HG03558 (cell line): ENCODE data around the gene LRRC4B.

Experiments used
- ATAC-seq: cut with Tn5 transposase; IDR thresholded peaks from one replicate; pipeline ENCODE4 v1.9.1; 2021; ENCODE audit warnings: moderate number of reproducible peaks; ENCODE audit not compliant: unreplicated experiment; ENCODE audit errors: extremely low read depth

The LRRC4B gene

GRCh38 chr19:50490991-50491472 is 77.2 kb downstream of the LRRC4B start:
- no peak for ATAC-seq

GRCh38 chr19:50490411-50490811 is 77.8 kb downstream of the LRRC4B start:
- ATAC-seq: no peak

- ATAC-seq: no peak
Measured at GRCh38 chr19:50489461-50490011, 78.7 kb downstream of the LRRC4B start.

DNA sequence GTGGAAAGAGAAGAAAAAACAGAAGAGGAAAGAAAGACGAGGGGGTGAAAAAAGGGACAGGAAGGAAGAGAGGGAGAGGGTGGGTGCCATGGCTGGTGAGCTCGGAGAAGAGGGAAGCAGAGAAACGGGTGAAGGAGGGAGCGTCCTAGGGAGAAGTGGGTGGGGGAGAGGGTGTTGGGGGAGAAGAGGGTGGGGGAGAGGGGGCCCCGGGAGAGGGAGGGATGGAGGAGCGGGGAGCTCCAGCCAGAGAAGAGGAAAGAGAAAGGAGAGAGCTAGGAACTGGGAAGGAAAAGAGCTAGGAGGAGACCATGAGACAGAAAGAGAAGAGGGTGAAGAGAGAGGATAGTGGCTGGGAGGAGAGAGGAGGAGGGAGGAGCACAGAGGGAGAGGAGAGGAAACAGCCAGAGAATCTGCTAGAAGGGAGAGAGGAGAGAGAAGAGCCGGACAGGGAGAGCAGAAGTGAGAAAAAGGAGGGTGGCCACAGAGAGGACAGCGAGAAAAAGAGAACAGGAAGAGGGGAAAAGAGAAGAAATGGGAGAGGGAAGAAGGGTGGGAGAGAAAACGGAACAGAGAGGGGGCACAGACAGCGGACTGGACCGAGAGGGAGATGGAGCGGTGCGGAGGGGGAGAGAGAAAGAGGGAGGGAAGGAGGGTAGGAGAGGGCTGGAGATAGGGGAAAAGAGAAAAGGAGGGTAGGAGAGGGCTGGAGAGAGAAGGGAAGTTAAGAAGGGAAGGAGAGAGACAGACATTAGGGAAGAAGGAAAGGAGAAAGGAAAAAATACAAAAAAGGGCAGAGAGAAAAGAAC is 79.6 kb downstream of the LRRC4B start:
- no peak for ATAC-seq

GRCh38 chr19:50486823-50487515 is 81.3 kb downstream of the LRRC4B start:
- no peak for ATAC-seq

GRCh38 chr19:50485284-50485955 is 82.8 kb downstream of the LRRC4B start:
- no peak for ATAC-seq

DNA sequence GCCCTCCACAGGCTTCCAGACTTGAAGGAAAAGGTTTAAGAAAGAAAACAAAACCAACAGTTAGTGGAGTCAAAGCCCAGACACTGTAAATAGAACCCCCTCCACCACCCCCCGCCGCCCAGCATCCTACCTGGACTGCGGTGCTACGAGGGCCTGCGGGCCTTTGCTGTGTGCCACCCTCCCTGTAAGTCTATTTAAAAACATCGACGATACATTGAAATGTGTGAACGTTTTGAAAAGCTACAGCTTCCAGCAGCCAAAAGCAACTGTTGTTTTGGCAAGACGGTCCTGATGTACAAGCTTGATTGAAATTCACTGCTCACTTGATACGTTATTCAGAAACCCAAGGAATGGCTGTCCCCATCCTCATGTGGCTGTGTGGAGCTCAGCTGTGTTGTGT is 85.3 kb downstream of the LRRC4B start:
- ATAC-seq: no peak

DNA sequence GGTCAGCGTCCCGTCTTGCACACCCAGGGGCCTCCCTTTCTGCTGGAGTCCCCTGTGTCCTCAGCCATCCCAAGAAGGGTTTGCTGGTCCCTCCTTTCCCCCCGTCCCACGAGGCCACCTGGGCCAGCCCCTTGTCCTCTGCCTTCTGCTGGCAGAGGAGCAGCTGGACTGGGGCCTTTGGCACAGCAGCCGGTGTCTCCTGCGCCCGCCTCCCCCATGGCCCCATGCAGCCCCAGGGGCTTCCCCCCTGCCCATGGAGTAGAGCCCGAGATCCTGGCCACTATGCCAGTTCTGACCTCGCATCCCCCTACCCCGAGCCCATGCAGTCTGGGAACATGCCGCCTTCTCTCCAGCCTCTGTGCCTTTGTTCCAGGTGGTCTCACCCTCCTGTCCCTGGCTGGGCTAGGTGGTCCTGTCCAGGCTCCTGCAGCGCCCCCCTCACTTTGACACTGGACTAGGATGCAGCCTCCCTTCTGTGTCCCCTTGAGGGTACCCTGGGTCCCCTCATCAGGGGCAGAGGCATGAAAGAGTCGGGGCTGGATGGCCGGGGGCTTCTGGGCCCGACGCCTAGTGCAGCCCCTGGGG is 85.9 kb downstream of the LRRC4B start:
- ATAC-seq: no peak

DNA sequence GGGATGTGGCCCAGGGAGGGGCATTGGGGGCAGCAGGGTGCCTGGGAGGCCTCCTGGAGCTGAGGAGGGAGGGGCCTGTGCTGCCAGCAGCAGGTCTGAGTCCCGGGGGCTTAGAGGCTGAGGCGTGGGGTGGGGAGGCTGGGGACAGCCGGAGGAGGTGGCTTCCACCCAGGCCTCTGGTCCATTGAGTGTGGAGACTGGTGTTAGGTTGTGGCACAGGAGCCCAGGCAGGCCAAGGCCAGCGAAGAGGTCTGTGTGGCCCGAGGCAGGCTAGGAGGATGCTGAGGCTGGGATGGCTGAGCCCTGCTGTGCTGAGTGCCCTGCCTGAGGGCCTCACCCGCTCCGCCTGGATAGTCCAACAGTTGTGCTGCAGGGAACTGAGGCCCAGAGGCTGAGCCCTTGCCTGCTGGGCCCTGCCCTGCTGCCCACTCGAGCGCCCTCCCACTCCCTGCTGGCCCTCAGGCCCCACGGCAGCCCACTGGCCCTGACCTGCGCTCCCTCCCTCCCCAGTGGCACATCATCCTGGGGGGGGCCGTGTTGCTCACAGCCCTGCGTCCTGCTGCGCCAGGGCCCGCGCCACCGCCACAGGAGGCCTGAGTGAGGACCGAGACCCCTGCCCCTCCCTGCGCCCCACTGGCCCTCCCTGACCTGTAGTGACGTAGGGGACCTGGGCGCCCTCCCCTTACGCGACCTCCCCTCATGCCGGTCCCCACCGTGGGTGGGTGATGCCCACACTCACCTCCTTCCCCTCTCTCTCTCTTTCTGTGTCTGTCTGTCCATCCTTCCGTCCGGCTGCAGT is 86.7 kb downstream of the LRRC4B start:
- no peak for ATAC-seq

- no peak for ATAC-seq
Measured at GRCh38 chr19:50480281-50481111, 87.7 kb downstream of the LRRC4B start.

DNA sequence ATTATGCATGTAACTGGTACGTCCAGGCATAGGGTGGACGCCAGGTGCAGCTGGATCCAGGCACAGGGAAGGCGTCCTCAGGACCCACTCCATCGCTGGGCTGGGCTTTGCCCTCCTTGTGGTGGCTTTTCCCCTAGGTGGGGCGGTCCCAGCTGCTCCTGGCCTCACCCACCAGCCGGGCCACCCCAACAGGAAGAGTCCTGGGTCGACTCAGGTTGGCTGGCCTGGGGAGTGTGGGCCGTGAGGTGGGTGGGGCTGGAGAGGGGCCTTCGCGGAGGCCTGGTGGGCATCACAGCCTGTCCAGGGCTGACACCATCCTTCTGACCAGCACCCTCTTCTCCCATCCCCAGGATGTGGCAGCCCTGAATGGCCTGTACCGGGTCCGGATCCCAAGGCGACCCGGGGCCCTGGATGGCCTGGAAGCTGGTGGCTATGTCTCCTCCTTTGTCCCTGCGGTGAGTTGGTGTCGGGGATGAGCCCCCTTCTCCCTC is 88.4 kb downstream of the LRRC4B start:
- no peak for ATAC-seq

DNA sequence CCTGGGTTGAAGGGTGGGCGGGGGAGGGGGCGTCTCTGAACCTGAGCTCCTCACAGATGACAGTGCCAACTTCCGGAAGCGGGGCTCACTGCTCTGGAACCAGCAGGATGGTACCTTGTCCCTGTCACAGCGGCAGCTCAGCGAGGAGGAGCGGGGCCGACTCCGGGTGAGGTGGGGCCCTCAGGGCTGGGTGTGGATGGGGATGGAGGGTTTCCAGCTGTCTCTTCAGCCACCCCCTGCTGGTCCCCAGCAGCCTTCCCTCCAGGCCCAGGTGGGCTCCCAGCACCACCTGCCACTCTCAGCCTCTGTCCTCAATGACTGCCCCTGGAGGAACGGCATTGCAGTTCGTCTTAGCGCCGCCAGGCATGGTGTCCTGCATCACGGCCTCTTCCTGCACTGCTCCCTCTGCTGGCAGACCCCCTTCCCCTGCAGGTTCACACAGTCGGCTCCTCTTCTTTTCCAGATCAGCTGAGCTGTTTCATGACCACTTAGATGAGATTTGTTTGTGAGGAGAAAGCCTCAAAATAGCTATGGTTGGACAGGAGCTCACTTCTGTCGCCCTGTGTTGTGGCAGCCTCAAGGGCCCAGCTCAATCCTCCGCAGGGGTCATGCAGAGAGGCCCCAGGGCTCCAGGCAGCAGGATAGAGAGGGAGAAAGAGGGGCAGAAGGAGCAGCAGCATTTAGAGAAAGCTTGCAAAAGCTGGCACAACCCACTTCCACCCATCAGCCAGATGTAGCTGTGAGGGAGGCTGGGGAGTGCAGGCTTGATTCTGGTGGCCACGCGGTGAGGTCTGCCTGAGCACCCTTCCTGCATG is 89.1 kb downstream of the LRRC4B start:
- no peak for ATAC-seq

DNA sequence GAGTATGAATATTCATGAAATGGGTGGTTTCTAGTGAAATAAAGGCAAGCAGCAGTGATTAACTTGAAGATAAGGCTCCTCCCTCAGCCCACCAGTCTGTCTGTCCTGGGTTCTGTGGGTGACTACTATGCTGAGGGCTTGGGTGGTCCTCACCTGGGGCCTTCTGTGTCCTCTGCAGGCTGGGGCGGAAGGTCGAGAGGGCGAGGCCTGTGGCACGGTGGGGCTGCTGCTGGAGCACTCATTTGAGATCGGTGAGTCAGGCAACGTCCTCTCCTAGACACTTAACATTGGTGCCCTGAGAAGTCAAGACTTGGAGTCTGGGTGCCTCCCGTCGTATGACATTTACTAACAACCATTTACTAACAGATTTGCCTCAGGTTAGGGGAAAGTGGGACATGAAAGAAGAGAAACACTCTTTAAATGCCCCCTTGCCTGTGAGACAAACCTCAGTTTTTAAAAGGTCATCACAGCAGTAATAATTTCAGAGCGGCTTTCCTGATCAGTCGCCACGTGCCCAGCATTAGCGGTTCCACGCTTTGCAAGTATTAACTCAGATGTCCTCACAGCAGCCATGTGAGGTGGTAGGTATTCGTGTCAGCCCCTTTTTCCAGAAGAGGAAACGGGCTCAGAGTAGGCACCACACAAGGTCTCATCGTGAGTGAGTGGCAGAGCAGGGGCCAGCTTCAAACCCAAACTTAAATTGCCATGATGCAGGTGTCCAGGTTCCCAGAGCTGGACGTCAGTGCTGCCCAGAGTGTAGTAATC is 90.3 kb downstream of the LRRC4B start:
- ATAC-seq: no peak

DNA sequence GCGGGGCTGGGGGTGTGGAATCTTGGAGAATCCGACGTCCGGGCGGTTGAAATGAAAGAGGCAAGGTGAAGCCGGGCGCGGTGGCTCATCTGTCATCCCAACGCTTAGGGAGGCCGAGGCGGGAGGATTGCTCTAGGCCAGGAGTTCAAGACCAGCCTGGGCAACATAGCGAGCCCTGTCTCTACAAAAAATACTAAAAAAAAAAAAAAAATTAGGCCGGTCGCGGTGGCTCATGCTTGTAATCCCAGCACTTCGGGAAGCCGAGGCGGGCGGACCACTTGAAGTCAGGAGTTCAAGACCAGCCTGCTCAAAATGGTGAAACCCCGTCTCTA is 91.4 kb downstream of the LRRC4B start:
- ATAC-seq: no peak

- peak; percentile 46 for ATAC-seq
Measured at GRCh38 chr19:50476224-50476906, 91.9 kb downstream of the LRRC4B start, which contains the start of the genes EMC10 and GARIN5A. EMC10 (plus strand) TSS chr19:50476507; CDS start chr19:50476545, 38 bp downstream. GARIN5A (minus strand) TSS chr19:50476848; CDS start chr19:50476388, 460 bp downstream.

DNA sequence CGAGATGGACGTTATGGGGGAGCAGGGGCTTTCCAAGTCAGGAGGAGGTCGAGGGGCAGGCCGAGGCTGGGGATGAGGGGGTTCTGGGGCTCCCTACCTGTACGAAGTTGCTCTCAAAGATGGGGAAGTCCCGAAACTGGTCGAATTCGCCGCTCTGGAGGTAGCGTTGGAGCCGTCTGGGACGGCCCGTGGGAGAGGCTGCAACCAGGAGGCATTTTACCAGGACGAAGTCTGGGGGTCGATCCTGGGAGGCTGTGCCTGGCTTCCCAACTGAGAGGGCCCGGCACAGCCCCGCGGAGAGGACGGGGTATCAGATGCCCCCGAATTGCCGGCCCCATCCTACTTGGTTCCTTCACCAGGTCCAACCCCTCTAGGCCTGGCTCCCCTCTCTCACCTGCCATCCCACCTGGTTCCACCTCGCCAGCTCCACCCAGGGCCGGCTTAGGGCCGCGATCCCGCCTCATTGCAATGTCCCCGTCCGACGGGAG is 92.5 kb downstream of the LRRC4B start:
- ATAC-seq: no peak
